Stomach smooth muscle (tissue), 2 donors: ENCODE data around the gene LRRC47.

Experiments used
- H3K27ac ChIP-seq: one replicate; pipeline ENCODE4 v1.7.0; 2013; ENCODE audit warnings: mild to moderate bottlenecking, low read length, inconsistent platforms
- H3K27me3 ChIP-seq, 2 donors: one replicate each; pipeline ENCODE4 v1.7.0; 2013; ENCODE audit warnings: low read length in 2 of 2; ENCODE audit not compliant: insufficient read depth in 2 of 2, control insufficient read depth in 1 of 2
- H3K36me3 ChIP-seq, 2 donors: one replicate each; pipeline ENCODE4 v1.7.0; 2013; ENCODE audit warnings: low read length in 2 of 2; ENCODE audit not compliant: control insufficient read depth in 2 of 2, insufficient read depth in 2 of 2
- H3K4me1 ChIP-seq: one replicate; pipeline ENCODE4 v1.7.0; 2013; ENCODE audit warnings: low read length; ENCODE audit not compliant: control insufficient read depth, insufficient read depth
- H3K4me3 ChIP-seq, 2 donors: one replicate each; pipeline ENCODE4 v1.7.0; 2013; ENCODE audit warnings: low read length in 2 of 2
- H3K9ac ChIP-seq, 2 donors: one replicate each; pipeline ENCODE4 v1.7.0; 2013; ENCODE audit warnings: low read length in 2 of 2, mild to moderate bottlenecking in 1 of 2
- H3K9me3 ChIP-seq, 2 donors: one replicate each; pipeline ENCODE4 v1.7.0; 2013; ENCODE audit warnings: low read length in 2 of 2; ENCODE audit not compliant: control insufficient read depth in 2 of 2
- donor health status: healthy.
- donor health status: Pancreatic carcinoma.

Gene LRRC47

GRCh38 chr1:3738943-3739342 is 57.4 kb downstream of the LRRC47 start:
- H3K27ac ChIP-seq: no peak overlapping the region
- no peaks in the 10 kb centered on the region for H3K27me3 ChIP-seq
- no peak overlapping the region for H3K4me3 ChIP-seq
- H3K9me3 ChIP-seq: no peaks in the 10 kb centered on the region
- H3K9ac ChIP-seq: no peak overlapping the region
- peaks cover 17 to 34% of the 10 kb centered on the region in 2 donors for H3K36me3 ChIP-seq
- H3K4me1 ChIP-seq: no peaks in the 10 kb centered on the region

DNA sequence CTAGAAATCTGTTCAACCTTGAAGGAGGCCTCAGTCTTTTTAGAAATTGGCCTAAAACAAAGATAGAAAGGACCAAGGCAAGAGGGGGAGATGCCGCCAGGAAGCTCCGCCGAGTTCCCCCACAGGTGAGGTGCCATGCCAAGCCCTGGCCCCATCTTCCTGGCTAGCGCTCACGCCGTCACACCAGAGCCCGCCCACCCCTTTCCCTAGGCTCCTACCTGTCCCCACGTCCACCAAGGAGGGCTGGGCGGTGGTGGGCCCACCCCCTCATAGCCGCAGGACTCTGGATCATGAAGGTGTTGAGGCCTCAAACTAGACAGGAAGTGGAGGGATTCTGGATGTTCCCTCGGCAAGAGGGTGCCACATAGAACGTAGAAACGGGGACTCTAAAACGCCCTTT is 59.6 kb downstream of the LRRC47 start:
- peaks cover 11 to 16% of the 10 kb centered on the region in 2 donors for H3K27me3 ChIP-seq
- H3K4me3 ChIP-seq: no peak overlapping the region
- no peak overlapping the region for H3K27ac ChIP-seq
- peaks cover 12 to 24% of the 10 kb centered on the region in 2 donors for H3K36me3 ChIP-seq
- H3K9me3 ChIP-seq: no peaks in the 10 kb centered on the region
- peaks cover 10% of the 10 kb centered on the region for H3K4me1 ChIP-seq
- H3K9ac ChIP-seq: no peak overlapping the region

DNA sequence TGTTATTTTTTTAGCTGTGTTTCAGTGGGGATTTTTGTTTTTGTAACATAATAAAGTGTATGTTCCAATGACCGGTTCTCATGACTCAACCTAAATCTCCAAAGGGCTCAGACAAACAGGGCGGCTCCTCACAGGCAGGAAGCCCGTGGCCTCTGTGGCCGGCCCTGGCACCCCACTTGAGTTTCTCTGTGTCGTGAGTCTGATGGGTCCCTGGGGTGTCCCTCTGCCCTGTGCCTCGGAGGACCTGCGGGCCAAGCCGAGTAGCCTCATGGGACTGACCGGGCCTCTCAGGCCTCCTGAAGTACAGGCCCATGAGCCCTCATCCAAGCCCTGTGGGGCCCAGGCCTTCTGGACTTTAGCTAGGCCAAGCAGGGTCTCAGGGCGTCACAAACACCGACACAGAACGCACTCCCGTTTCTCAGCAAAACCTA is 60.2 kb downstream of the LRRC47 start:
- Histone ChIP-seq H3K36me3 (peaks cover 12 to 20% of the 10 kb centered on the region in 2 donors), H3K4me1 (peaks cover 10% of the 10 kb centered on the region), H3K4me3 (no peak overlapping the region), H3K9ac (no peak overlapping the region), H3K27me3 (peaks cover 13 to 19% of the 10 kb centered on the region in 2 donors), H3K9me3 (no peaks in the 10 kb centered on the region), H3K27ac (no peak overlapping the region)

GRCh38 chr1:3735688-3736087 is 60.6 kb downstream of the LRRC47 start:
- no peak overlapping the region for H3K4me3 ChIP-seq
- peaks cover 16 to 21% of the 10 kb centered on the region in 2 donors for H3K27me3 ChIP-seq
- no peaks in the 10 kb centered on the region for H3K9me3 ChIP-seq
- peaks cover 10% of the 10 kb centered on the region for H3K4me1 ChIP-seq
- no peak overlapping the region for H3K9ac ChIP-seq
- H3K36me3 ChIP-seq: peaks cover 12 to 20% of the 10 kb centered on the region in 2 donors
- H3K27ac ChIP-seq: no peak overlapping the region

- H3K27ac ChIP-seq: no peak overlapping the region
- H3K4me1 ChIP-seq: peaks cover 10% of the 10 kb centered on the region
- H3K9me3 ChIP-seq: no peaks in the 10 kb centered on the region
- no peak overlapping the region for H3K9ac ChIP-seq
- H3K36me3 ChIP-seq: peaks cover 12 to 20% of the 10 kb centered on the region in 2 donors
- H3K4me3 ChIP-seq: no peak overlapping the region
- peaks cover 18 to 24% of the 10 kb centered on the region in 2 donors for H3K27me3 ChIP-seq
Measured at GRCh38 chr1:3735027-3735681, 61.1 kb downstream of the LRRC47 start.

GRCh38 chr1:3734602-3735001 is 61.7 kb downstream of the LRRC47 start:
- H3K27me3 ChIP-seq: peaks cover 20 to 27% of the 10 kb centered on the region in 2 donors
- peaks cover 8 to 16% of the 10 kb centered on the region in 2 donors for H3K36me3 ChIP-seq
- H3K9me3 ChIP-seq: no peaks in the 10 kb centered on the region
- no peak overlapping the region for H3K9ac ChIP-seq
- H3K4me3 ChIP-seq: no peak overlapping the region
- H3K4me1 ChIP-seq: peaks cover 10% of the 10 kb centered on the region
- H3K27ac ChIP-seq: no peak overlapping the region

DNA sequence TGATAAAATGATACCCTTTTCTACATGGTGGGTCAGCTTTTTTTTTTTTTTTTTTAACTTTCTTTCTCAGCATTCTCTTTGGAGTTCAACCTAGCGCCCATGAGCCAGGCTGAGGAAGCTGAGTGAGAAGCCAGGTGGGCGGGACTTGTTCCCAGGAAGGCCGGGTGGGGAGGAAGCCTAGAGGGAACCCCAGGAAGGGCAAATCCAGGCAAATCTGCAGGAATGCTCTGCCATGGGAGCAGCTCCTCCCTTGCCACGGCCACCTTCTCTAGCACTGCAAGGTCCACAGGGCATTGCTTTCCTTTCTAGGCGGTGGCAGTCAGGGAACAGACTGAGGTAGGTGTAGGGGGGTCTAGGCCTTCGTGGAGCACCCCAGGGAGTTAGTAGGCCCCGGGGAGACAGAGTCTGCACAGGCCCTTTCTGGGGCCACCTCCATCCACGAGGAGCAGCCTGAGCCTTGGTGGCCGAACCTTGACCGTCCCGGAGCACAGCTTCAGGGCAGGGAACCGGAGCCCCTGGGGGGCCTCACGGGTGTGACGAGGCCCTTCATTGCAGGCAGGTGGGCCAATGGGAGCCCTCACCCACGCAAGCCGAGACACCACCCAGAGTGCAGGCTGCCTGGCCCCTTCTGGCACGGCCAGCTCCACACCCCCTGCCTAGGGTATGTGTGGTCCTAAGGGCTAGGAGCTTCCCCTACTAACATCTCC is 62.3 kb downstream of the LRRC47 start:
- H3K9ac ChIP-seq: no peak overlapping the region
- peaks cover 22 to 27% of the 10 kb centered on the region in 2 donors for H3K27me3 ChIP-seq
- no peaks in the 10 kb centered on the region for H3K9me3 ChIP-seq
- H3K27ac ChIP-seq: no peak overlapping the region
- H3K4me1 ChIP-seq: peaks cover 10% of the 10 kb centered on the region
- no peak overlapping the region for H3K4me3 ChIP-seq
- peaks cover 7 to 14% of the 10 kb centered on the region in 2 donors for H3K36me3 ChIP-seq

DNA sequence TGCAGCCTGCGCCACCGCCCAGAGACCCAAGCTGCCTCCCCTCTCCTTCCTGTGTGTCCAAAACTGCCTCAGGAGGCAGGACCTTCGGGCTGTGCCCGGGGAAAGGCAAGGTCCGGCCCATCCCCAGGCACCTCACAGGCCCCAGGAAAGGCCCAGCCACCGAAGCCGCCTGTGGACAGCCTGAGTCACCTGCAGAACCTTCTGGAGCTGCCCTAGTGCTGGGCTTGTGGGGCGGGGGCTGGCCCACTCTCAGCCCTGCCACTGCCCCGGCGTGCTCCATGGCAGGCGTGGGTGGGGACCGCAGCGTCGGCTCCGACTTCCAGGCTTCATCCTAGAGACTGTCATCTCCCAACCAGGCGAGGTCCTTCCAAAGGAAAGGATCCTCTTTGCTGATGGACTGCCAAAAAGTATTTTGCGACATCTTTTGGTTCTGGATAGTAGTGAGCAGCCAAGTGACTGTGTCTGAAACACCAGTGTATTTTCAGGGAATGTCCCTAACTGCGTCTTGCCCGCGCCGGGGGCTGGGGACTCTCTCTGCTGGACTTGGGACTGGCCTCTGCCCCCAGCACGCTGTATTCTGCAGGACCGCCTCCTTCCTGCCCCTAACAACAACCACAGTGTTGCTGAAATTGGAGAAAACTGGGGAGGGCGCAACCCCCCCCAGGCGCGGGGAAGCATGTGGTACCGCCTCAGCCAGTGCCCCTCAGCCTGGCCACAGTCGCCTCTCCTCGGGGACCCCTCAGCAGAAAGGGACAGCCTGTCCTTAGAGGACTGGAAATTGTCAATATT is 63.0 kb downstream of the LRRC47 start:
- H3K27me3 ChIP-seq: peaks cover 25 to 27% of the 10 kb centered on the region in 2 donors
- no peak overlapping the region for H3K27ac ChIP-seq
- H3K36me3 ChIP-seq: peaks cover 0 to 8% of the 10 kb centered on the region in 2 donors
- no peak overlapping the region for H3K9ac ChIP-seq
- H3K4me3 ChIP-seq: no peak overlapping the region
- H3K4me1 ChIP-seq: peaks cover 10% of the 10 kb centered on the region
- no peaks in the 10 kb centered on the region for H3K9me3 ChIP-seq

GRCh38 chr1:3732434-3733093 is 63.7 kb downstream of the LRRC47 start:
- no peak overlapping the region for H3K27ac ChIP-seq
- H3K9me3 ChIP-seq: no peaks in the 10 kb centered on the region
- H3K36me3 ChIP-seq: peaks cover 0 to 2% of the 10 kb centered on the region in 2 donors
- no peak overlapping the region for H3K4me3 ChIP-seq
- H3K9ac ChIP-seq: no peak overlapping the region
- H3K27me3 ChIP-seq: peaks cover 25 to 27% of the 10 kb centered on the region in 2 donors
- H3K4me1 ChIP-seq: peaks cover 10% of the 10 kb centered on the region
